Endothelial cell of umbilical vein (primary cell): Measurements from ENCODE around the gene TMEM151B. TPM values are rescaled to one million over a fixed set of nuclear protein-coding genes. Genes with fewer than 3 reads are reported as not detected.

Source experiments
- BruUV-seq: library from RNA; stranded (reverse); fragments of 400-500 nt; replicated peaks from 2 replicates; lab custom pipeline; 2021; lab: Mats Ljungman, UMichigan
- CTCF ChIA-PET: fragments of 300-600, 350-600 bp; sonication (Branson Sonifier 250); formaldehyde crosslinking; loops from one replicate; lab custom pipeline; 2021; ENCODE audit warnings: antibody characterized with exemption, inconsistent platforms; lab: Charles Lee
- POLR2A ChIA-PET: fragments of 300-600, 350-600 bp; sonication (Branson Sonifier 250); formaldehyde crosslinking; loops from one replicate; lab custom pipeline; 2021; ENCODE audit warnings: antibody characterized with exemption, inconsistent platforms; lab: Charles Lee
- DNase-seq: peaks from one replicate; pipeline ENCODE4 v3.0.0-alpha.2; 2011; ENCODE audit warnings: low read depth, low spot score
- FAIRE-seq: peaks from 2 replicates; lab custom pipeline; 2011; peaks lifted over from hg19 to GRCh38; lab: Jason Lieb, UNC
- H2AFZ ChIP-seq: 2 replicates; pipeline ENCODE4 v1.6.0; 2012; ENCODE audit warnings: low read depth, low read length, control low read depth, inconsistent platforms
- H3K27ac ChIP-seq: 2 replicates; pipeline ENCODE4 v1.5.1; 2011; ENCODE audit warnings: low read depth, mild to moderate bottlenecking, control low read depth, low read length, moderate library complexity; ENCODE audit not compliant: insufficient read depth
- H3K27me3 ChIP-seq, 2 experiments: 2 replicates each; pipeline versions ENCODE4 v1.6.0 to v1.6.1; 2011; ENCODE audit warnings: low read length in 2 of 2, mixed read lengths in 1 of 2; ENCODE audit not compliant: control insufficient read depth in 2 of 2, insufficient read depth in 2 of 2
- H3K36me3 ChIP-seq, 2 experiments: 2 replicates in 1 of 2; 3 replicates in 1 of 2; pipeline ENCODE4 v1.5.1; 2011; ENCODE audit warnings: low read length in 2 of 2, mild to moderate bottlenecking in 1 of 2, moderate library complexity in 1 of 2; ENCODE audit not compliant: control insufficient read depth in 2 of 2, insufficient read depth in 2 of 2; ENCODE audit errors: extremely low read depth in 1 of 2
- H3K4me1 ChIP-seq: 3 replicates; pipeline ENCODE4 v1.5.1; 2011; ENCODE audit warnings: mild to moderate bottlenecking, low read length; ENCODE audit not compliant: control insufficient read depth, insufficient read depth; ENCODE audit errors: extremely low read depth
- H3K4me2 ChIP-seq: 2 replicates; pipeline ENCODE4 v1.6.1; 2011; ENCODE audit warnings: low read length, control low read depth, mixed read lengths; ENCODE audit not compliant: insufficient read depth
- H3K4me3 ChIP-seq, 3 experiments: fragments of 200-600 bp in 1 of 3; sonication (generic), shearing (Covaris generic) in 1 of 3; replicated peaks in 1 of 3; 2 replicates each; pipeline ENCODE4 v1.5.1; 2011 to 2016; ENCODE audit warnings: control low read depth in 3 of 3, low read length in 3 of 3, mild to moderate bottlenecking in 2 of 3, inconsistent platforms in 1 of 3, low read depth in 1 of 3, moderate library complexity in 1 of 3; ENCODE audit not compliant: insufficient read depth in 1 of 3
- H3K79me2 ChIP-seq: 2 replicates; pipeline ENCODE4 v1.6.0; 2012; ENCODE audit warnings: low read length, inconsistent platforms; ENCODE audit not compliant: control insufficient read depth, insufficient read depth
- H3K9ac ChIP-seq: replicated peaks from 2 replicates; pipeline ENCODE3; 2011; ENCODE audit warnings: low read length, control low read depth; ENCODE audit not compliant: insufficient read depth; ENCODE audit errors: extremely low read depth
- H3K9me1 ChIP-seq: replicated peaks from 3 replicates; pipeline ENCODE4 v1.6.0; 2011; ENCODE audit warnings: mild to moderate bottlenecking, low read length; ENCODE audit not compliant: control insufficient read depth, insufficient read depth; ENCODE audit errors: extremely low read depth
- H3K9me3 ChIP-seq: replicated peaks from 2 replicates; pipeline ENCODE4 v1.5.1; 2012; ENCODE audit warnings: low read length, inconsistent platforms; ENCODE audit not compliant: control insufficient read depth, insufficient read depth
- H4K20me1 ChIP-seq: replicated peaks from 2 replicates; pipeline ENCODE3; 2011; ENCODE audit warnings: mild to moderate bottlenecking, low read length; ENCODE audit not compliant: control insufficient read depth, insufficient read depth; ENCODE audit errors: extremely low read depth
- EZH2 ChIP-seq: IDR thresholded peaks from 2 replicates; pipeline ENCODE4 v1.6.1; 2012; ENCODE audit warnings: borderline replicate concordance, low read depth, mild to moderate bottlenecking, moderate library complexity, low read length, inconsistent platforms; ENCODE audit not compliant: severe bottlenecking
- FOS ChIP-seq: IDR thresholded peaks from 2 replicates; pipeline ENCODE4 v1.6.1; 2011; ENCODE audit warnings: mild to moderate bottlenecking, low read length, moderate library complexity, borderline replicate concordance; ENCODE audit not compliant: insufficient read depth
- GATA2 ChIP-seq: IDR thresholded peaks from 2 replicates; pipeline ENCODE4 v1.7.0; 2011; ENCODE audit warnings: low read depth, mild to moderate bottlenecking, moderate library complexity, mixed read lengths, low read length; ENCODE audit not compliant: insufficient read length, insufficient read depth
- JUN ChIP-seq: IDR thresholded peaks from 2 replicates; pipeline ENCODE4 v1.6.1; 2011; ENCODE audit warnings: borderline replicate concordance, low read depth; ENCODE audit not compliant: insufficient read length, insufficient read depth
- MYC ChIP-seq: IDR thresholded peaks from one replicate; pipeline ENCODE4 v1.6.1; 2011; ENCODE audit warnings: mild to moderate bottlenecking, low read depth, low read length
- POLR2A ChIP-seq: IDR thresholded peaks from 2 replicates; pipeline ENCODE4 v1.6.1; 2012; ENCODE audit warnings: low read depth, mild to moderate bottlenecking, control low read depth, low read length
- POLR2AphosphoS5 ChIP-seq: IDR thresholded peaks from 2 replicates; pipeline ENCODE4 v1.6.1; 2012; ENCODE audit warnings: low read depth, mild to moderate bottlenecking, control low read depth, low read length, moderate library complexity; ENCODE audit not compliant: insufficient read depth
- dilution Hi-C: fragments of 300-500 bp; cut with MboI; formaldehyde crosslinking; loops from one replicate; pipeline ENCODE4 v1.15.0; 2019; ENCODE audit warnings: low sequenced_read_pairs; ENCODE audit not compliant: extremely low pct_ligation_motif_present
- intact Hi-C: fragments of 100-400 bp; cut with micrococcal nuclease; formaldehyde crosslinking; loops from one replicate; pipeline ENCODE4 v1.10.0; 2022
- polyA plus RNA-seq, 4 experiments: library from polyadenylated mRNA; depleted of rRNA in 3 of 4; stranded (reverse) in 3 of 4; unstranded in 1 of 4; fragments of >200 nt; gene quantifications; 2 replicates each; pipeline versions ENCODE4 v1.2.1 to v1.2.3, GENCODE V29; 2011 to 2012; ENCODE audit warnings: missing spikeins in 1 of 4
- total RNA-seq: library from RNA; stranded (reverse); gene quantifications from 2 replicates; pipeline ENCODE4 v1.2.3, GENCODE V29; 2021
- TF ChIP-seq, protein P1 (sequence below): IDR thresholded peaks from 2 replicates; pipeline ENCODE4 v1.6.1; 2011; ENCODE audit not compliant: insufficient read depth, insufficient read length
- TF ChIP-seq, protein P2 (sequence below), 2 donors: IDR thresholded peaks; 1 replicate in 1 of 2; 2 replicates in 1 of 2; pipeline ENCODE4 v1.5.1; 2011; ENCODE audit warnings: low read length in 2 of 2, mild to moderate bottlenecking in 2 of 2, moderate library complexity in 2 of 2, control low read depth in 1 of 2, inconsistent platforms in 1 of 2, low read depth in 1 of 2; ENCODE audit not compliant: insufficient read depth in 1 of 2; ENCODE audit errors: extremely low read depth in 1 of 2

The TMEM151B gene
- total and polyA plus RNA-seq, 2 donors (not counting 3 experiments of a cell fraction or from before 2014, with no cell fraction given) = 0.03 to 0.07 TPM

DNA sequence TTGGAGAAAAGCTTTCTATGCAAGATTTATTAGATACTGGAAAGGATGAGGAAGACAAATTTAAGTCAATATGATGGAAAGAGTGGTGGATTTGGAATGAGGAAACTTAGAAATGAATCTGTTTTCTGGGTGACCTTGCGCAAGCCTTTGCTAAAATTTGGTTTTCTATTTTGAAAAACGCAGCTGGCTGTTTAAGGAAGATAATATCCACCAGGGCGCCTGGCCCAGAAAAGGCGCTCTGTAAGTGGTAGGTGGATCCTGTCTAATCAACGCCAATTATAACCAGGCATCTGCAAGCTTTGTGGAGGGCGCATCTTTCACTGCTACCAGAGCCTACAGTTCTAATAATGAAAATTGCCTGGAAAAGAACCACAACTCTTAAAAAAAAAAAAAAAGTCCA lies 71.8 kb downstream of the TMEM151B start:
- ChIA-PET CTCF (interaction anchor here (0.6 to 3.2 kb wide), 4 partner anchors 9 to 121 kb away, joined by 3 to 21 read pairs (median 4); partner anchors contain the start of gene AARS2), POLR2A (no interaction called here)
- H2AFZ ChIP-seq = no peak overlapping the region
- peaks cover 35 to 49% of the 10 kb centered on the region in 2 experiments for H3K27me3 ChIP-seq
- H4K20me1 ChIP-seq = no peaks in the 10 kb centered on the region
- no peaks in the 10 kb centered on the region for H3K36me3 ChIP-seq
- no peaks in the 10 kb centered on the region for H3K79me2 ChIP-seq
- intact Hi-C loops (no loop called here), dilution Hi-C loops (no loop called here)
- no TSS peak for BruUV-seq
- DNase-seq (no peak), FAIRE-seq (no peak)
- TF ChIP-seq EZH2 (no peak), POLR2A (no peak), FOS (no peak), GATA2 (no peak), POLR2AphosphoS5 (no peak), MYC (no peak), JUN (no peak)
- TF ChIP-seq, protein P1, sequence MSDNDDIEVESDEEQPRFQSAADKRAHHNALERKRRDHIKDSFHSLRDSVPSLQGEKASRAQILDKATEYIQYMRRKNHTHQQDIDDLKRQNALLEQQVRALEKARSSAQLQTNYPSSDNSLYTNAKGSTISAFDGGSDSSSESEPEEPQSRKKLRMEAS = no peak
- TF ChIP-seq, protein P2, sequence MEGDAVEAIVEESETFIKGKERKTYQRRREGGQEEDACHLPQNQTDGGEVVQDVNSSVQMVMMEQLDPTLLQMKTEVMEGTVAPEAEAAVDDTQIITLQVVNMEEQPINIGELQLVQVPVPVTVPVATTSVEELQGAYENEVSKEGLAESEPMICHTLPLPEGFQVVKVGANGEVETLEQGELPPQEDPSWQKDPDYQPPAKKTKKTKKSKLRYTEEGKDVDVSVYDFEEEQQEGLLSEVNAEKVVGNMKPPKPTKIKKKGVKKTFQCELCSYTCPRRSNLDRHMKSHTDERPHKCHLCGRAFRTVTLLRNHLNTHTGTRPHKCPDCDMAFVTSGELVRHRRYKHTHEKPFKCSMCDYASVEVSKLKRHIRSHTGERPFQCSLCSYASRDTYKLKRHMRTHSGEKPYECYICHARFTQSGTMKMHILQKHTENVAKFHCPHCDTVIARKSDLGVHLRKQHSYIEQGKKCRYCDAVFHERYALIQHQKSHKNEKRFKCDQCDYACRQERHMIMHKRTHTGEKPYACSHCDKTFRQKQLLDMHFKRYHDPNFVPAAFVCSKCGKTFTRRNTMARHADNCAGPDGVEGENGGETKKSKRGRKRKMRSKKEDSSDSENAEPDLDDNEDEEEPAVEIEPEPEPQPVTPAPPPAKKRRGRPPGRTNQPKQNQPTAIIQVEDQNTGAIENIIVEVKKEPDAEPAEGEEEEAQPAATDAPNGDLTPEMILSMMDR (IDR thresholded peaks at IDR 0.05; ENCODE audit: extremely low read depth in 1 of 2, insufficient read depth in 1 of 2, low read depth in 1 of 2, low read length in 2 of 2) = no peak
- H3K4me3 ChIP-seq = no peak overlapping the region
- no peak overlapping the region for H3K27ac ChIP-seq
- H3K9me1 ChIP-seq = no peaks in the 10 kb centered on the region
- no peak overlapping the region for H3K9ac ChIP-seq
- no peak overlapping the region for H3K4me2 ChIP-seq
- no peaks in the 10 kb centered on the region for H3K4me1 ChIP-seq
- H3K9me3 ChIP-seq = no peaks in the 10 kb centered on the region
